HG03460 (cell line): ENCODE results near the gene THOC1.

Experiments
- ATAC-seq: cut with Tn5 transposase; IDR thresholded peaks from one replicate; pipeline ENCODE4 v1.9.1; 2021; ENCODE audit not compliant: unreplicated experiment

THOC1 gene

GRCh38 chr18:215448-216010, 52.3 kb downstream of the THOC1 start:
- ATAC-seq: no peak

DNA sequence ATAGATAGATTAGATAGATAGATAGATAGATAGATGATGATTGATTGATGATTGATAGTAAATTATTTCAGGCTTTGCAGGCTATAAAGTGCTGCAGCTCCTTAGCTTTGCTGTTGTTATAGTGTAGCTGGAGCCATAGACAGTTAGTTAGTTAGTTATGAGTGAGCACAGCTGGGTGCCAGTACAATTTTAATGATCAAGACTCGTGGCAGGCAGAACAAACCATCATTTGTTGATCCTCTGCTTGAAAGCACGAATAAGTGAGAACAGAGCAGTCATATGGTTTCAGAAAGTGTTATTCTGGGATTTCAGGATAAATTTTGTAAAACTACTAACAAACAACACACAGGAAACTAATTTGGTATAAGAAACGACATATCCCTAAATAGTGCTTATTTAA, 53.9 kb downstream of the THOC1 start:
- no peak for ATAC-seq

- ATAC-seq: no peak
Measured at GRCh38 chr18:213505-213904, 54.3 kb downstream of the THOC1 start.

- no peak for ATAC-seq
Measured at GRCh38 chr18:212780-213179, 55.1 kb downstream of the THOC1 start.

- ATAC-seq: no peak
Measured at GRCh38 chr18:211582-211981, 56.3 kb downstream of the THOC1 start.

DNA sequence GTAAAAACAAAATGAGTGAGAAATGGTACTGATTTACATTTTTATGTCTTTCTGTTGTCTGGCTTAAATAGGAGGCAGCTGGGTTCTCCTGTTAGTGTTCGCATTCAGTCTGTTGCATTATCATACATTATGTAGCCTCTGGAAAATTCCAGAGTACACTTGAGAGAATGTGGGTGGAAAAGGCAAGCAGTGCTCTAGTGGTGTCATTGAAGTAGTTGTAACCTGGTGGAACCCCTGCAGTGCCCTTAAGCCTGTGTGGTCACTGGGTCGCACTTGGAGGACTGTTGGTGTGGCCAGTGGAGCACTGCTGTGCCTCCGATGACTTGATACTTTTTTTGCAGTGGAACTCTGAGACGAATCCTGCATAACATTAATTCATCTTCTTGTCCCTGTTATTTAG, 57.1 kb downstream of the THOC1 start:
- ATAC-seq: no peak

- no peak for ATAC-seq
Measured at GRCh38 chr18:210075-210474, 57.8 kb downstream of the THOC1 start.

DNA sequence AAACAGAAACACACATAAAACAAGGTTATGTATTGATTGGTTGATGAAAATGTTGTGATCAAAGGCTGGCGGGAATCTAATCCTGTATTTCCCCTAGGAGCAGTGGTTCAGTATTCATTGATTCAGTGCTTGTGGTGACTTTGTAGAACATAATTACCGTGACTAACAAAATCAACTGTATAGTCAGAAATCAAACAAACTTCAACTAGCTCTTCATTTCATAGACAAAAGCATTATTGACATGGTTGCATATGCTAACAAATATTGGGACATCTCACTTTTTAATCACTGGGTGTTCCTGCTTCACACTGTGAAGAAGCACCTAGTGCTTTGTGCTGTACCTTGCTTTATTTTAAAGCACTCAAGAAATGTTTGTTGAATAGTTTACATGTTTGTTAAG, 68.1 kb downstream of the THOC1 start:
- no peak for ATAC-seq

DNA sequence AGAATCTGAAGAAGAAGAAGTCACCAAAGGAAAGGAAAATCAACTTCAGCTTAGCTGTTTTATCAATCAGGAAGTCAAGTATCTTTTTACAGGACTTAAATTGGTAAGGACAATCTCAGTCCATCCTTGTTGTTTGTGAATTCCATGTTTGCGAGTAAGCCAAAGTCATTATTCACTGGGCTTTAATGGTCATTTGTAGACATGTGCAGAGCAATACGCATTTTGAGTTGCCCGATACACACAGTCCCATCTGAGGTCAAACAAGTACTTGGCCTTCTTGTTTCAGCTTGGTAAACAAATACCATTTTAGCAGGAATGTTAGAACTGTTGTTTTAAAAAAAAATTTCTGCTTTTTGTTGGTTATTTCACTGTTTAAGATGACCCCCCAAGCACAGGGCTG, 68.6 kb downstream of the THOC1 start:
- no peak for ATAC-seq

DNA sequence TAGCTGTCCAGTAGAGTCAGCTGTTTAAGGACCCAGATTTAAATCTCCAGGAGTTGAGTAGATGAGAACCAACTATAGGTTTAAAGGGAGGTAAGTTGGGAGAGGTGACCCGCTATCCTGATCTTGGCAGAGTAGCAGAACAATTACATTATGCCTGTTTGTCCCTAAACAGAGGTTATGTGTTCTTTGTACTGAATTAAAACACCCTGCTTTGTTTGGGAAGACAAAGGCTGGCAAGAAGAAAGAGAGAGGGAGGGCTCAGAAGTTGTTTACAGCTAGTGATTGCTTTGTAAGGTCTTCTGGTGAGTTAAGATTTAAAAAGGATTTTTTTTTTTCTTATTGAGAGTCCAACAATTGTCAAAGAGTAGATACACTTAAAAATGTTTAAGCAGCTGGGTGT, 72.2 kb downstream of the THOC1 start:
- ATAC-seq: no peak

- ATAC-seq: no peak
Measured at GRCh38 chr18:192801-193200, 75.0 kb downstream of the THOC1 start.

DNA sequence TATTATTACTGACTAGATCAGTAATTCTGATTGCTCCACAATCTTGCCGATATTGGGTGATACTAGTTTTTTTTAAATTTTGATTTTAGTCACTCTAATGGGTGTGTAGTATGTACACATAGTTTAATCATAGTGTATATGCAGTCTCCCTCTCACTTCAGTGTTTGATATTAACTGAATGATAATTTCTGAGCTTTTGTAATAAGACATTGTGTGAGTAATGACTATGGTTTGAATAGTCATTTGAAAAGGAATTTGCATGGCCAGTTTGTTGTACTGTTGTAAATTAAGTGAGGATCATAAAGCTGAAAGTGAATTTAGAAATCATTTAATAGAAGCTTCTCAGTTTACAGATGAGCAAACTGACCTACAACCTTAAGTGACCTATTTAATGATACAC, 76.1 kb downstream of the THOC1 start:
- no peak for ATAC-seq

DNA sequence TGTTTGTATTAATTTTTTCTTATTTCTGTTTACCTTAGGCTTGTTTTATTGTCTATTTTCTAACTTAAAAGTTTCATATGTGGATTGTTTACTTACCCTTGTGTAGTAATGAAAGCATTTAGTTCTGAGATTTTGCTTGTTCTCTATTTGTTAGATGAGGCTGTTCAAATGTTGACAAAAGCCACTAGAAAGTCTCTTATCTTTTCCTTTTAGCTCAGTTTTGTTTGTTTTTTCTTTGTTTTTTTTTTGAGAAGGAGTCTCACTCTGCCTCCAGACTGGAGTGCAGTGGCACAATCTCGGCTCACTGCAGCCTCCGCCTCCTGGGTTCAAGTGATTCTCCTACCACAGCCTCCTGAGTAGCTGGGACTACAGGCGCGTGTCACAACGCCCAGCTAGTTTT, 78.6 kb downstream of the THOC1 start:
- no peak for ATAC-seq

DNA sequence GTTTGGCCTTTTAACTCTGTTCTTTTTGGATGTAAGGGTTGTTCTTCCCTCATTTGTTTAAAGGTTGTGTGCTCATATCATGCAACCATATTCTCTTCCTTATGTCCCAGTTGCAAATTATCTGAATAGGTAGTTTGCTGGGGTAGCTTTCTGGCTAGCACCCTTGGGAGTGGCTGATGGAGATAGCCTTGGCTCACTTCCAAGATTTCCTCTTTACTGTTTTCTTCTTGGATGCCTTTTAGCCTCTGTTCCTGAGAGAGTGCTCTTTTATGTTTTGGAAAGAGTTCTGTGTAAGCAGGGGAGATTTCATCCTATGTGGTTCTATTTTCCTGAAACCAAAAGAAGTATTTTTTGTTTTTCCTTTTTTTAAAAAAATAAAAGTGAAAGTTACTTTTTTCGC, 84.1 kb downstream of the THOC1 start:
- ATAC-seq: no peak

GRCh38 chr18:181711-182110, 86.1 kb downstream of the THOC1 start:
- no peak for ATAC-seq

GRCh38 chr18:179499-179898, 88.3 kb downstream of the THOC1 start:
- ATAC-seq: no peak

DNA sequence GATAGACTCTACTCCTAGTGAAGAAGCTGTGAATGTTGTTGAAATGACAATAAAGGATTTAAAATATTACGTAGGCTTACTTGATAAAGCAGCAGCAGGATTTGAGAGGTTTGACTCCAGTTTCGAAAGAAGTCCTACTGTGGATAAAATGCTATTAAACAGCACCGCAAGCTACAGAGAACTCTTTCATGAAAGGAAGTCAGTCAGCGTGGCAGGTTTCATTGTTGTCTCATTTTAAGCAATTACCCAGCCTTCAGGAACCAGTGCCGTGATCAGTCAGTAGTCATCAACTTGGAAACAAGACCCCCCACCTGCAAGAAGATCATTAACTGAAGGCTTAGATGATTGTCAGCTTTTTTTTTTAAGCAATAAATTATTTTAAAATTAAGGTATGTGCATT, 95.5 kb downstream of the THOC1 start:
- no peak for ATAC-seq
